ENCODE measurements around the gene DUSP15.

DNA sequence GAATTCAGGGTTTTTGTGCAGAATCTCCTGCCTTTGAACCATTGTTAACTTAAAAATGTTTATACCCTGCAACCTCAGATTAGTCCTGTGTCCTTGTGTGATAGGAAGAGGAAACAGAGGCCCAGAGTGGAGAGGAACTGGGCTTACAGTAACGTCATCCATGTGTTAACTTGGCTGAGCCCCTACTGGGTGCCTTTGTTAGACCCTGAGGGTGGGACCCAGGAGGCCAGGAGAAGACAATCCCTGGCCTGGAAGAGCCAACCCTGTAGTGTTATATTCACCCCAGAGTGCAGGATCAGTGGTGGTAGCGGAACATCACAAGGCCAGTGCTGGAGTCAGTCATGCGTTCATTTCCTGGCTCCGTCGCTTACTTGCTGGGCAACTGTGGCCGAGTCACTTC is 40.6 kb downstream of the DUSP15 start:
- TF ChIP-seq, protein P1, sequence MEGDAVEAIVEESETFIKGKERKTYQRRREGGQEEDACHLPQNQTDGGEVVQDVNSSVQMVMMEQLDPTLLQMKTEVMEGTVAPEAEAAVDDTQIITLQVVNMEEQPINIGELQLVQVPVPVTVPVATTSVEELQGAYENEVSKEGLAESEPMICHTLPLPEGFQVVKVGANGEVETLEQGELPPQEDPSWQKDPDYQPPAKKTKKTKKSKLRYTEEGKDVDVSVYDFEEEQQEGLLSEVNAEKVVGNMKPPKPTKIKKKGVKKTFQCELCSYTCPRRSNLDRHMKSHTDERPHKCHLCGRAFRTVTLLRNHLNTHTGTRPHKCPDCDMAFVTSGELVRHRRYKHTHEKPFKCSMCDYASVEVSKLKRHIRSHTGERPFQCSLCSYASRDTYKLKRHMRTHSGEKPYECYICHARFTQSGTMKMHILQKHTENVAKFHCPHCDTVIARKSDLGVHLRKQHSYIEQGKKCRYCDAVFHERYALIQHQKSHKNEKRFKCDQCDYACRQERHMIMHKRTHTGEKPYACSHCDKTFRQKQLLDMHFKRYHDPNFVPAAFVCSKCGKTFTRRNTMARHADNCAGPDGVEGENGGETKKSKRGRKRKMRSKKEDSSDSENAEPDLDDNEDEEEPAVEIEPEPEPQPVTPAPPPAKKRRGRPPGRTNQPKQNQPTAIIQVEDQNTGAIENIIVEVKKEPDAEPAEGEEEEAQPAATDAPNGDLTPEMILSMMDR (IDR thresholded peaks at IDR 0.05; ENCODE audit: low read length): no peak
- no peak for TF ChIP-seq EZH2 (IDR thresholded peaks at IDR 0.05; ENCODE audit: borderline replicate concordance, low read length)
